GM18909 (cell line): ENCODE measurements around the gene CDKL2.
"Not testable (repeated sequence)": the region's sequence is repeated elsewhere in the genome, so short reads cannot be mapped to it uniquely, and the experiment has no call there.

Source experiments
- ATAC-seq: cut with Tn5 transposase; IDR thresholded peaks from one replicate; pipeline ENCODE4 v1.9.1; 2021; ENCODE audit warnings: mild to moderate bottlenecking; ENCODE audit not compliant: unreplicated experiment, poor library complexity

Gene CDKL2

GRCh38 chr4:75561789-75562188, 68.5 kb downstream of the CDKL2 start:
- no peak for ATAC-seq

DNA sequence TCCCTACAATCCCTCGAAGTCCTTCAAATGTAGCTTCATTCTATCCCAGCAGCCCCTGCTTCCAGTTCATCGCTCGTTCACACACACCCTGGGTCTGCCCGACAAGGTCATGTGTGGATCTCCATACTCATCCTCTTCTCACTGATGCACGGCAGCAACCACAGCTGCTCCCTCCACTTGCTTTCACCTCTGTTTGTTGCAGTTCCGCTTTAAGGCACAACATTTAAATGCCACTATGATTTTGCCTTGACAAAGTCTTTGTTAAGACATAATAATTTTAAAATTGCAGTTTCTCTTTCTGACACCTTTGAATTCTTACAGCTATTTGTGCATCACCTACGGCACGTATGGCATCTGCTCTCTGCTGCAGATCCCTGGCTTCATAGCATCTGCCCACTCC, 72.6 kb downstream of the CDKL2 start:
- ATAC-seq: no peak

GRCh38 chr4:75555294-75556164, 74.8 kb downstream of the CDKL2 start, which contains the start of gene ODAPH:
Gene ODAPH, plus strand, starts transcription at chr4:75556066. Its CDS starts 17 bp downstream, at chr4:75556083.
- ATAC-seq: peak; percentile 97

DNA sequence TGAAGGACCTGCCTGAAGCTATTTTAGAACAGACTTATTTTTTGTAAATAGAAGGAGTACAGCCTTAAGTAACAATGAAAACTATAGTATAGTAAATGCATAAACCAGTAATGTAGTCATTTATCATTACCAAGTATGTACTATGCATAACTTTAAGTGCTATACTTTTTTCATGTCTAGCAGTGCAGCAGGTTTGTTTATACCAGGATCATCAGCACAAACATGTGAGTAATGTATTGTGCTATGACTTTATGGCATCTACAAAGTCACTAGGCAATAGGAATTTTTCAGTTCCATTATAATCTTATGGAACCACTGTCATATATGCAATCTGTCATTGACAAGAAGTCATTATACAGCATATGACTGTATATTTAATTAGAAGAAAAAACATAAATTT, 77.9 kb downstream of the CDKL2 start:
- no peak for ATAC-seq

DNA sequence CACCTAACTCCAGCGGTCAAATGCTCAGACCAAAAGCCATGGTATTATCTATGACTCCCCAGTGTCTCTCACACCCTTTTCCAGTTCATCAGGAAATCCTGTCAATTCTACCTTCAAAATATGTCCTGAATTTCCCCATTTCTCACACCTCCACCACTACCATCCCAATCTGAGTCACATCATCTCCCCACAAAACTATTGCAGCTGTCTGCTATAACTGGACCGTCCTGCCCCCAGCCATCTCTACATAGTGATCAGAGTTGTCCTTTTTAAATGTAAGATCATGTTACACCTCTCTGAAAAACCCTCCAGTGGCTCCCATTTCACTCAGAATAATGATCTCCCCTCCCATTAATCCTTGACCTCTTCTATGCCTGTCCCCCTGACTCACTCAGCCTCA, 81.3 kb downstream of the CDKL2 start:
- no peak for ATAC-seq

GRCh38 chr4:75547647-75548387, 82.5 kb downstream of the CDKL2 start:
- no peak for ATAC-seq

GRCh38 chr4:75545526-75545925, 84.8 kb downstream of the CDKL2 start:
- no peak for ATAC-seq

DNA sequence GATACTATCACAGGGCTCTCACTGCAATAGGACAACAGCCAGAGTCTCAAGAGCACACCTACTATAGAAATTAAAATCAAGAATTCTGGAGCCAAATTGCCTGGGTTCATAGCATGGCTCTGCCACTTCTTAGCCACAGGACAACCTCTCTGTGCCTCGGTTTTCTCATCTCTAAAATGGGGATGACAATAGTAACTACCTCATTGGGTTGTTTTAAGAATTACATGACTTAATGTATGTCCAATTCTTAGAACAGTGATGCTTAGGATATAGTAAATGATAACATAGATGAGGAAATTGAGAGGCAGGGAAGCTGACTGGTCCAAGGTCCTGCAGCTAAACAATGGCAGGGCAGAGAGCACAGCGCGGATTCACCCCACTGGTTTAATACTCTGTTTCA, 85.5 kb downstream of the CDKL2 start:
- ATAC-seq: no peak

DNA sequence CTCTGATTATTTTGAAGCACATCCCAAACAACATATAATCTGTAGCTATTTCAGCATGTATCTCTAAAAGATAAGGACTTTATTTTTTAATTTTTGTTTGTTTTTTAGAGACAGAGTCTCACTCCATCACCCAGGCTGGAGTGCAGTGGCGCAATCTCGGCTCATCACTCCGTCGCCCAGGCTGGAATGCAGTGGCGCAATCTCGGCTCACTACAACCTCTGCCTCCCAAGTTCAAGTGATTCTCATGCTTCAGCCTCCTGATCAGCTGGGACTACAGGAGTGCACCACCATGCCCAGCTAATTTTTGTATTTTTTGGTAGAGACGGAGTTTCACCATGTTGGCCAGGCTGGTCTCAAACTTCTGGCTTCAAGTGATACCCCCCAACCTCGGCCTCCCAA, 86.1 kb downstream of the CDKL2 start:
- ATAC-seq: not testable (repeated sequence)

- ATAC-seq: no peak
These were observed 87.5 kb downstream of the CDKL2 start for GRCh38 chr4:75542824-75543223.

- not testable (repeated sequence) for ATAC-seq
These were observed 93.0 kb downstream of the CDKL2 start for GRCh38 chr4:75537308-75537707.

- not testable (repeated sequence) for ATAC-seq
These were observed 96.4 kb downstream of the CDKL2 start for GRCh38 chr4:75533926-75534325.

DNA sequence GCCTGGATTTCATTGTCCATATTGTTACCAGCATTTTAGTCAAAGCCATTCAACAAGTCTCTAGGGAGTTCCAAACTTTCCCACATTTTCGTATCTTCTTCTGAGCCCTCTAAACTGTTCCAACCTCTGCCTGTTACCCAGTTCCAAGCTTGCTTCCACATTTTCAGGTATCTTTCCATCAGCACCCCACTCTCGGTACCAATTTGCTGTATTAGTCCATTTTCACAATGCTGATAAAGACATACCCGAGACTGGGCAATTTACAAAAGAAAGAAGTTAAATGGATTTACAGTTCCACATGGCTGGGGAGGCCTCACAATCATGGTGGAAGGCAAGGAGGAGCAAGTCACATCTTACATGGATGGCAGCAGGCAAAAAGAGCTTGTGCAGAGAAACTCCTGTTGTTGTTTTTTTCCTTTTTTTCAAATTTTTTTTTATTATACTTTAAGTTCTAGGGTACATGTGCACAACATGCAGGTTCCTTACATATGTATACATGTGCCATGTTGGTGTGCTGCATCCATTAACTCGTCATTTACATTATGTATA, 96.9 kb downstream of the CDKL2 start:
- ATAC-seq: not testable (repeated sequence)

DNA sequence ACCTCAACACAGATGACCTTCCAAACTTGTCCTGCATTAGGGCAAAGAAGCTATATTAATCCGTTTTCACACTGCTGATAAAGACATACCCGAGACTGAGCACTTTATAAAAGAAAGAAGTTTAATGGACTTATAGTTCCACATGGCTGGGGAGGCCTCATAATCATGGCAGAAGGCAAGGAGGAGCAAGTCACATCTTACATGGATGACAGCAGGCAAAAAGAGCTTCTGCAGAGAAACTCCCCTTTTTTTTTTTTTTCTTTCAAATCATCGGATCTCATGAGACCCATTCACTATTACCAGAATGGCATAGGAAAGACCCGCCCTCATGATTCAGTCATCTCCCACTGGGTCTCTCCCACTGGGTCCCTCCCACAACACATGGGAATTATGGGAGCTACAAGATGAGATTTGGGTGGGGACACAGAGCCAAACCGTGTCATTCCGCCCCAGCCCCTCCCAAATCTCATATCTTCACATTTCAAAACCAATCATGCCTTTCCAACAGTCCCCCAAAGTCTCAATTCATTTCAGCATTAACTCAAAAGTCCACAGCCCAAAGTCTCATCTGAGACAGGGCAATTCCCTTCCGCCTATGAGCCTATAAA, 98.7 kb downstream of the CDKL2 start:
- not testable (repeated sequence) for ATAC-seq

DNA sequence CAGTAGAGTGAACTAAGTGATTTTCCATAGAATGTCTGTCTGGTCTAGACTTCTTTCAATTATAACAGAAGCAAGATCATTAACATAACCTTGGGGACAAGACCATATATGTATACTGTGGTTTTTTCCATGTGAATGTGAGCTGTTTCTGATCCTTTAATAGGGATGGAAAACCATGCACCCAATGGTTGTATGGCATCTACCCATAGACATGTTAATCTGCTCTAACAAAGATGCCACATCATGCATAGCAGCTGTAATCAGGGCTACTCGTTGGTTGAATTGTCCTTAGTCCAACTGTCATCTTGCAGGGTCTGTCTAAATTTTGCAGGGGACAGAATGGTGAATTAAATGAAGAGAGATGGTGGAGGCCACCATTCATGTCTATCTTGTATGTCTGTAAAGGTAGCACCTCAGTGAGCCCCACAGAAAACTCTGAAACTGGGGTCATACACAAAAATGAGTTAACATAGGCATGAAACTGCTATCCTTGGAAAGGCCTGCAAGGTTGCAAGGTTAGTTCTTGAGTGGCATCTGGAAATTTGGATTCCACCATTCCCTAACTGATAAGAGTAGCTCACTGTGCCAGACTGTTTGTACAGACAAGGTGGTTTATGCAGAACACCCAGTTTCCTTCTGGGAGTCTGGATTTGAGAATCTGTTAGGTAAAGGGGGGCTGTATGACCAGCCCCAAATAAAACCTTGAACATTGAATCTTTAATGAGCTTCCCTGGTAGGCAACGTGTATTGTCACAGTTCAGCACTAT, 99.6 kb downstream of the CDKL2 start:
- no peak for ATAC-seq
